ENCODE measurements around the gene TRMT44.
"Not testable (repeated sequence)": the region's sequence is repeated elsewhere in the genome, so short reads cannot be mapped to it uniquely, and the experiment has no call there.

Gene TRMT44

DNA sequence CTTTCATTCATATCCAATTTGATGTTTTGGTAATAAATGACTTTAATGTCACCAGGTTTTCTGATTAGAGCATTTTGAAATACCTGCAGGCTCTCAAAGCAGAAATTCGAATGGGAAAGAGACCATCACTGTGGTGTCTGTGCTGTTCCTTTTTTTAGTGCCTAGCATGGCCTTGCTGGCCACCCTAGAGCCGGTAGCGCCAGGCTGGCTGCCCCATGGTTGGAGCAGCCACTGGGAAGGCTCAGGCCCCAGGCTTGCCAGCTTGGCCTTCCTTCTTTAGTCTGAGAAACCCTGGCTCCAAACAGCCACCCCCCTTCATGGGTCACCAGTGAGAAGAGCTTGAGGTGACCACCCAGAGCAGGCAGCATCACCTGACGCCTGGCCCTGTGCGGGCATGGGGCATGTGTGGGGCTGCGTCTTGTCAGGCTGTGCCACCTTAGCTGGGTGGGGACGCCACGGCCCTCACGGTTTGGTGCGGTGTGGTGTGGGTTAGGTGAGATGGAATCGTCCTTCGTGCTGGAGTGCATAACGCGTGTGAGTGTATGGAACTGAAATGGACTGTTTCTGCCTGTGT lies 30.0 kb downstream of the TRMT44 start:
- DNase-seq = no peak

DNA sequence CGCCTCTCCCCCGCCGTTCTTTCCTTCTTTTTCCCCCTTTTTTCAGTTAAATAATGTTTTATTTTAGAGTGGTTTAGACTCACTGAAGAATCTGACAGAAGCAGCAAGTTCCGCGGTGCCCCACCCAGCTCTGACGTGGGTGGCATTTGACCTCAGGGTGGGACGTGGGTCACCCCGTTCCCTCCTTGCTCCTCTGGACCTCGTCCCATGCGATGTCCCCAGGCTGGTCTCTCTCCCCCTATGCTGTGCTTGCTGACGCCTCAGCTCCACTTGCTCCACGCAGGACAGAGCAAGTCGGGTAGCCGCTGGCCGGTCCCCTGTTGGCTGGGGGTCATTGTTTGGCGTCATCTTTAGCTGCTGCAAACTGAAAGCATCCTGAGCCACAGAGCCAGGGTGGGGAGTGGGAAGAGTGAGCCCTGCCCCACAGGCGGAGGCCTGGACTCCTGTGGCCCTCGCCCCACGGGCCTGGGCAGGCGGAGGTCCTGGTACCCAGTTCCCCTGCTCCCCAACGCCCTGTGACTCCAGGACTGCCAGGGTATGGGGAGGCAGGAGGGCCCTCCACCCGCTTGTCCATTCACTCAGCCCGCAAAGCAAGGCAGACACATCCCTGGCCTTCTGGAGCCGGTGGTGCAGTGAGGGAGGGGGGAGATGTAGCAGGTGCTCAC lies 30.8 kb downstream of the TRMT44 start:
- no peak for DNase-seq

DNA sequence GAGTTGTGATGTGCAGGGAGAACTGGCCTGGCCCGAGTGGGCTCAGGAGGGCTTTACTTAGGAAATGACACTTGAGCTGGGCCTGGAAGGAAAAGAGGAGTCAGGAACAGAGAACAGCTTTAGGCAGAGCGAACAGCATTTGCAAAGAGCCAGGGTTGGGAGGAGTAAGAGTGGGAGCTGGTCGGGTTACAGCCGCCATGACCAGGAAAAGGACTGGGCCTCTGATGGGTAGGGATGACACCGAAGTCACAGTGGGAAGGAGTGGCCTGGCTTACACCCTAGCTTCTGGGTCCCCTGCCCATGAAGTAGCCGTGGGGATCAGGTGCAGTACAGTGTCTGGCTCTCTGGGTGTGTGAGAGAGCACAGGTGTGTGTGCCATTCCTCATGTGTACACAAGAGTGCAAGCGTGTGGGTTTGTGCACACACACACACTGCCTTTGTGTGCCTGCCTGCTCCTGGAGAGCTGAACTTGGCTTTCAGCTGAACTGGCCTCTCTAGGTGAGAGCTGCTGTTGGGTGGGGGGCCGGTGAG lies 31.6 kb downstream of the TRMT44 start:
- DNase-seq = no peak

DNA sequence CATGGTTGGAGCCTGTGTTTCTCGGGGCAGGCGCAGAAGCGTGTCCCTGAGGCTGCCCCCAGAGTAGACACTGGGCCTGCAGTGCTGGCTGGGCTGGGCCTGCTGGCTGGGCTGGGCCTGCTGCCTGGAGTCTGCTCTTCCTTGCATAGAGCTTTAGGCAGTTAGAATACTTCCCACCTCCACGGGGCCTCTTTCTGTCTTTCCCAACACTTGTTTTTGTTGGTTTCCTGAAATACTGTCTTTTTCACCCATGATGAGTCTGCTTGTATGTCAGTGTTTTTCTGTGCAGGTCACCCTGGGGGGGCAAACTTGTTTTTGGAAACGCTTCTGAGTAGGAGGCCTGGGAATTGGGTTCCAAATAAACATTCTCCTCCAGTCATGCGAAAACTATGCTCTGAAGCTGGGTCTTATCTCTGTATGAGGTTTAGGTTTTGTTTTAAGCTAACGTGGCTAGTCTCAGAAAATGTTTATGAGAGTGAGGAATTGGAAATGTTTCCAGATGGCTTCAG lies 32.2 kb downstream of the TRMT44 start:
- DNase-seq = no peak

DNA sequence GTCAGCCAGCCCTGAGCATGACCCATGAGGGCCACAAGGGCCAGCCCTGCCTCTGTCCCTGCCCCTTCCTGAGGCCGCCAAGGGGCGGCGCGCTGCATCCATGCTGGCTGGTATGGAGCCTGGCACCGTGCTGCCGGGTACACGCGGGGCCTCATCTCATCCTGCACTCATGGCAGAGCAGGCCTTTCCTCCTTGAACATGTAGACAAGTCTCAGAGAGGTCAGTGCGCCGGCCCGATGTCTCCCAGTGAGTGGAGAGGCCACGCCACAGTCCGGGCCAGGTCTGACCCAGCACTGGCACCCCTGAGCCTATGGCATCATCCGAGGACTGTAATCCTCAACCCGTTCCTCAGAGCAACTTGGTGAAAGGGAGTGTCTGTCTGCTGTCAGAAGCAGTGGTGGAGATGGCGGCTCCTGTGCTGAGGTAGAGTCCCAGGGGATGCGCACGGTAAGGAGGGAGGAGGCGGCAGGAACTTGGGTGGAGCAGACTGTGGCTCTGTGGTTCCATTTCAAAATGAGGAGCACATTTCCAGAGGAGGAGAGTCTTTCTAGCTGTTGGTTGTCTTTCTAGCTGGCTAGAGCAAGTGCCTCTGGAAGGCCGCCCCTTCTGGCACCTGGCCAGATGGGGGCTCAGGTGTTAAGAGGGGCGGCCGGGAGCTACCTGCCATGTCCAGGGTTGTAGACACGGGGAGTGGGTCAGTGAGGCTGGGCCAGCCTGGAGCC lies 32.8 kb downstream of the TRMT44 start:
- DNase-seq = no peak

DNA sequence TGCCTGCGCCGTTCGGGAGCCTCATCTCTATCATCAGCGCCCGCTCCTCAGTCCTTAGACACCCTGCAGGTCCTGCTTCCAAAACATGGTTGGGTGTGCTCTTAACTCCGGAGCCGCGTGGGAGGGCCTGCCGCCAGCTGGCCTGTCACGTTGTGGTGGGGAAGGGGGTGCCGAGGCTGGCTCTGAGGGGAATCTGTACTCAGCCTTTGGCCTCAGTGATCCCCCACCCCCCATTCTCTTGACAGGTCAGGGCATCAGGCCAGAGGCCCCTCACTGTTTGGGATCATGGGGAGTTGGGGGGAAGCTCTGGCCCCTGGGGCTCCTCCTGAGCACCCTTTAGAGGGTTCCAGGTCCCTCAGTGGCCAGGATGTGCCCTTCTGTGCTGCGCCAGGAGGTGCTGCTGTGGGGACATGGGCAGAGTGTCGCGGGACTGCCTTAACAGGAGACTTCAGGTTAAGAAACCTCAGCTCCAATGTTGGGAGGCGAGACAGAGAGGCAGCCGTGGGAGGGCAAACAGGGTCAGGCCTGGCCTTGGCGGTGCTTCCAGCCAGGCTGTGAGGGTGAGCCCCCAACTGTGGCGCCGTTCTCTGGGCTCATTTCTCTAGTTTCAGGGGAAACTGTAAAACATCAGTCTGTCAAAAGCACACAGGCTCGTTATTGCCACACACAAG lies 33.5 kb downstream of the TRMT44 start:
- DNase-seq = no peak

DNA sequence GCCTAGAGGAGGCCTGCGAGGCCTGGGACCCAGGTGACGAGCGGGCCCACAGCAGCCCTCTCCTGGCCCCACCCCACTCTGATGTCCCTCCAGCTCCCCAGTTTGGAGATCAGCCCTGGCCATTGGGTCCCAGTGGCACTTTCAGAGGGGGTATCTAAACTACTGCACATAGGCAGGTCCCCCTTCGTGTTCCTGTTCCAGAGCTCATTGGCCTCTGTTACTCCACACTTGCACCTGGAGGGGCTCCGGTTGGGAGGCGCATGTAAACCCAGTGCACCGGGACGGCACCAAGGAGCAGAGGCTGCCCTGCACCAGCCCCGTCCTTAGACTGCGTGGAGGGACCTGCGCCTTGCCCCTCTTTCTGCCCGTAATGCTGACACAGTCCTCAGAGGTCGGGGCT lies 34.3 kb downstream of the TRMT44 start:
- DNase-seq = no peak

DNA sequence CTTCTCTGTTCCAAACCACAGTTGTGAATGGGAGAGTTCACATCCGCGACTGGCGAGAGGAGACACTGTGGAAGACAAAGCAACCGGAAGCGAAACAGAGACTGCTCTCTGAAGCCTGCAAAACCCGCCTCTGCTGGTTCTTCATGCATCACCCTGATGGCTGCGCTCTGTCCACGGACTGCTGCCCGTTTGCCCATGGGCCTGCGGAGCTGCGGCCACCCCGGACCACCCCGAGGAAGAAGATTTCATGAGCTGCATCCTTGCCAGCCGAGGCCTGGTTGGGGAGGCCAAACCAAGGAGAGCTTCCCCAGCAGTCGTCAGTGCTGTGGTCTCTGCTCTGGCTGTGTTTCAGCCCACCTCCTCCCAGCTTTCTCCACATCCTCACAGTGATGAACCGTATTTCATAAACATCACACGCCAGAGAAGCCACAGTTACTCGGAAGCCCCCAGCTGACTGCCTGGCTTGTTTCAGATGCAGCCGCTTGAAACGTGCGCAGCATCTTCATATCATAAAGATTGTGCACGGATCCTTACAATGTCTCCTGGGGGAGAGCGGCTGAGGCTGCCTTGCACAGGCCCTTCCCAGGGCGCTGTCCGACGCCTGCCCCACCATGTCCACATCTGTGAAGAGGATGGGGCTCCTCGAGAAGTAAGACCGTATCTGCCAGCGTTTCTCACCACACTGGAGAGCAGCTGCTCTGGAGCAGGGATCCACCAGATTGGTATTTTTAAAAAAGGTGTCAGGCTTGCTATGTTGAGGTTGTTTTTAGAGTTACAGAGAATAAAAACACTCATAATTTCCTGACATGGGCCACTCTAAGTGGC lies 35.4 kb downstream of the TRMT44 start:
- no peak for DNase-seq

DNA sequence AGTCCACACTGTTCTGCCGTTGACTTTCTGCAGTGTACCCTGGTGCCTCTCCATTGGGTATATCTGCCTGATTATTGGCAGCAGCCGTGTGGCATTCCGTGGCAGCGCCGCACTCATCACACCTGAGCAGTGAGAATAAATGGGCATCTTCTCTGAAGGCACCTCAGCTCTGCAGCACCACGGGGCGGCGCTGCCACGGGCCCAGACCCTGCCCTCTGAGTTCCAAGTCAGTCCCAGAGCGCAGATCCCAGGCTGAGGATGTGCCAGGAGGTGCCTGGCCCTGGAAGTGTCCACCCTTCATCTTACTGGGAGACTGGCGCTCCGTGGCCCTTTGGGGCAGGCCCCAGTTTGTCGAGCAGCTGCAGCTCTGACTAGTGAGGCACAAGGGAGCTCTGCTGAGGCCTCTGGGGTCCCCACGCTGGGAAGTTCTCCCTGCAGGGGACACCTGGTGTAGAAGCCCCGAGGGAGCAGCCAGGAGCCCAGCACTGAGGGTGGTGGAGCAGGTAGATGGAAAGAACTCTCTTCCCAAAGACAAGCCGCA lies 36.6 kb downstream of the TRMT44 start:
- no peak for DNase-seq

DNA sequence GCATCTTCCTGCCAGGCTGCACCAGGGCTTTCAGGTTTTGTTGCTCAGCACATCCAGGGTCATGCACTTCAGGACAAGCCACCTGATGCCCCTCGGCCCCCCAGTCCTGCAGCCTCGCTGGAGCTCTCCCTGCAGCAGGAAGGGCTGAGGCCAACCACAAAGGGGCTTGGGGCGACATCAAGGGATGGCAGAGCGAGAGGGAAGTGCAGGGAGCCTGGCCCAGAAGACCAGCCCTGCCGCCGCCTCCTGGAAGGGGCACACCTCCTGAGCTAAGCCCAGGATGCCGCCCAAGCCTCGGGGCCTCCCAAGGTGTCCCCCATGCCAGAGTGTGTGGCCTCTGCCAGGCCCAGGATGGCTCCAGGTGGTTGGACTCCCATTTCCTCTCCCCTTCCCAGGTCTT lies 37.1 kb downstream of the TRMT44 start:
- DNase-seq = no peak

DNA sequence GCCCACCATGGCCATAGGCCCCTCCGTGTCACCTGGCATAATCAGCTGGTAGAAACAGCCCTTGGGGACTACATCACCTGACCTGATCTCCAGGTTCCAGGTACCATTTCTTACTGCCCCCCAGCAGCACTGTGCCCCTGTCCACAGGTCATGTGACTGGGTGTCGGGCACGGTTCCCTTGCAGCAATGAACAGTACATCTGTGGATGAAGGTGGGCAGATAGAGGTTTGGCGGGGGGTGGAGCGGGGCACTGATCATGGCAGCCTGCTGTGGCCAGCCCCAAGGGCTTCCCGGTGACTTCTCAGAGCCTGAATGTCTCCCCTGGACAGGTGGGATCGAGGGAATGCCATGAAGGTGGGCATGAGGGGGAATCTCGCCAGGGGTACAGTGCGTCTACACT lies 37.8 kb downstream of the TRMT44 start:
- DNase-seq = no peak

DNA sequence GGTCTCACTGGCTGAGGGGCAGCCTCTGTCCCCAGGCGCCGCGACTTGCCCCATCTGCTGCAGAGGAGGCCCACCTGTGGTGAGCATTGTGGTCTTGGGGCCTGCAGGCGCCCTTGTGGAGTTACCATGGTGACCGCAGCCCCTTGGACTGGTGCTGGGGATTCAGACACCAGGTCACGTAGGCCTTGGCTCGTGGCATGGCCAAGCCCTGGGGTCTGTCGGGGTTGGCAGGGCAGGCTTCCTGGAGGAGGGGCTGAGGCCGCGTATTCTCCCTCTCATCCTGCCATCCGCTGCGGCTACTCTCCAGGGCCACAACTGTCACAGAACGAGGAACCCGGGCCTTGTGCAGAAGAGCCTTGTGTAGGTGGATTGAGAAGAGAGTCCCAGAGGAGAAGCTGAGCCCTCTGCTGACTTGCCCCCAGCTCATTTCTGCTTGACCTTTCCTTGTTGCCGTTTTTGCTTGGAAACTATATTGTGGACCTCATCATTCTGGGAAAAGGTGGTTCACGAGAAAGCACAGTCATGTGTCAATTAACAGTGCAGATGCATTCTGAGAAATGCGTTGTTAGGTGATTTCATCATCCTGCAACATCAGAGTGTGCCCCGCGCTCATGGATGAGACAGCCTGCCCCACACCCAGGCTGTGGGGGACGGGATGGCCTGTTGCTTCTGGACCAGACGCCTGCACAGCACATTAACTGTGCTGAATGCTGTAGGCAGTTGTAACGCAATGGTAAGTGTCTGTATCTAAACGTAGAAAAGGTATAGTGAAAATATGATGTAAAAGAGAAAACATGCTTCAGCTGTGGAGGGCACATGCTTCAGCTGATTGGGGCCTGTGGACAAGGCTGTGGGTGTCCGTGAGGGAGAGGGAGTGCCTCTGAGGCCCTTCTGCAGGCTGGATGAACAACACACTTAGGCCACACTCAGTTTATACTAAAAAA lies 38.5 kb downstream of the TRMT44 start:
- DNase-seq = no peak

DNA sequence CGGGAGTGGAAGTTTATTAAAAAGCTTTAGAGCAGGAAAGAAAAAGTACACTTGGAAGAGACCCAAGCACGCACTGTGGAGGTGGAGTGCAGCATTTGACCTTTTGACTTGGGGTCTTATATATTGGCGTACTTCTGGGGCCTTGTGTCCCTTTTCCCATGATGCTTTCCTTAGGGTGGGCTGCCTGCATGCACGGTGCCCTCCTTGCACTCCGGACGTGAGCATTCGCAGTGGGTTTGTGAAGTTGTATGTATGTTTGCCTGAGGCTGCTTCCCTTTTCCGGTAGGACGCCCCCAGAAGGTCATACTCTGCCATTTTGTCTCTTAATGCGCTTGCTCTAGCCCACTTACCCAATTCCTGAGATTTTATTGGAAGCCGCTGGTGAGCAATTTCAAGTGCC lies 39.6 kb downstream of the TRMT44 start:
- DNase-seq = no peak

DNA sequence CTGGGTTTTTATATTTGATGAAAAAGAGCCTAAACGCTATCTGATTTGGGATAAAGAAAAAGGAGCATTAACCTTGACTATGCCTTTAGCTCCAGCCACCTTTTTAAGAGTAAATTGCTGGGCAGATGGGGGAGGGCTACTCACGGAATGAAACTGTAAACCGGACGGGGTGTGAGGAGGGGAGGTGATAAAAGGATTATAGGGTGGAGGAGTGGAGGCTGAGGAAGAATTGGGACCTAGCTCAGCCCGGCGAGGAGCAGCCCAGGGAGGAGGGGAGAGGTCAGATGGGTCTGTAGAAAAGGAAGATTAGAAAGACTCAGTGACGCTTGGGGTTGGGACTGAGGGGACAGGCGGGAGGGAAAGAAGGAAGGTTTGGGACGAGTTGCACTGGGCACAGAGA lies 46.1 kb downstream of the TRMT44 start:
- not testable (repeated sequence) for DNase-seq

DNA sequence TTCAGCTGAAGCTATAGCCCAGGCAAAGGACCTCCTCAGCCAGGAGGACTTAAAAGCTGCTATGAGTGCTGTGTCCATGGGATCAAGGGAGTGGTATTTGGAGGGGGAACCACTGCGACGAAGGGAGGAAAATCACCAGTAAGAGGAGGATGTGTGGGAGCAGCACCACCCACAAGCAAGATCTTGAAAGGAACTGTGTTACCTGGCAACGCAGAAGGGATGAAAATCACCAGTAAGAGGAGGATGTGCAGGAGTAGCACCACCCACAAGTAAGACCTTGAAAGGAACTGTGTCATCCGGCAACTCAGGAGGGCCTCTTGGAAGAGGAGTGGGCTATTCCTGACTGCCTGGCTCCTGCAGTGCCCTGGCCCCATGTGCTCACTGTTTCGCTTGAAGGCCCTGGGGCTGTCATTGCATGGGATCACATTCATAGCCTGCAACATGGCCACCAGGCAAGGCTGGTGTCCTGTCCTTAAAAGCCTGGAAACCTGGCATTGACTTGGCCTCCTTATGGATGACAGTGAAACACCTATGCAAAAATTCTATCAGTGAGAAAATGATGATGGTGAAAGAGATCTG lies 48.3 kb downstream of the TRMT44 start:
- no peak for DNase-seq

DNA sequence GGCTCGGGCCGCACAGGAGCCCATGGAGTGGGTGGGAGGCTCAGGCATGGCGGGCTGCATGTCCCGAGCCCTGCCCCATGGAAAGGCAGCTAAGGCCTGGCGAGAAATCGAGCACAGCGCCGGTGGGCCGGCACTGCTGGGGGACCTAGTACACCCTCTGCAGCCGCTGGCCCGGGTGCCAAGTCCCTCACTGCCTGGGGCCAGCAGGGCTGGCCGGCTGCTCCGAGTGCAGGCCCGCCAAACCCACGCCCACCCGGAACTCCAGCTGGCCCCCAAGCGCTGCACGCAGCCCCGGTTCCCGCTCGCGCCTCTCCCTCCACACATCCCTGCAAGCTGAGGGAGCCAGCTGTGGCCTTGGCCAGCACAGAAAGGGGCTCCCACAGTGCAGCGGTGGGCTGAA lies 50.9 kb downstream of the TRMT44 start:
- not testable (repeated sequence) for DNase-seq

DNA sequence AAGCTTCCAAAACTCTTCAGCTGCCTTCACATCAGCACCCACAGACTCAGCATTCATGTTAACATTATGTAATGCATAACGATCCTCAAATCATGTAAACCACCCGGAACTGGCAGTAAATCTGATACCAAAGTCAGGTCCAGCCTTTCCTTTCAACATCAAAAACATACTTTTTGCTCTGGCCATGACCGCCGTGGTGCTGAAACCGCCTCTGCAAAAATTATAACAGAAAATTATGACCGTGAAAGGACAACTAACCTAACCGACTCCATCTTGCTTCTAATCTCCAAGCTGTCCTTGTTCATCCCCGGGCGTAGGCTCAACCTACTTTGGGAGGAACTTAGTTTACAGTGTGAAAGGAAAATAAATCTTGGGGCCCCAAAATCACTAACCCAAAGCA lies 51.6 kb downstream of the TRMT44 start:
- no peak for DNase-seq

DNA sequence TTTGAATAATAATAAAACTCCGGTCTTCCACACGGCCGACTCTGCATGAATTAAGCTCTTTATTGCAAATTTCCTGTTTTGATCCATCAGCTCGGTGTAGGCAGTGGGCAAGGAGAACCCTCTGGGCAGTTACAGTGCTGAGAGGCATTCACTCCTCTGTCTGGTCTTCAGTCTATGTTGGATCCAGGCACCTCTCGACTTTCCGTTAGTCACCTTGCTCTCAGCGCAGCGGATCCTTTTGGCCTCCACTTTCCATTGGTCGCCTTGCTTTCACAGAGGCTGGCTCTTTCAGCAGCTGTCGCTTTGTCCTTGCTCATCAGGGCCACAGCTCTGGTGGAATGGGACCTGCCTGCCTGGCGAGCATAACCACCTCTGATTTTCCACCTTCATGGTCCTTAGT lies 52.9 kb downstream of the TRMT44 start:
- no peak for DNase-seq

DNA sequence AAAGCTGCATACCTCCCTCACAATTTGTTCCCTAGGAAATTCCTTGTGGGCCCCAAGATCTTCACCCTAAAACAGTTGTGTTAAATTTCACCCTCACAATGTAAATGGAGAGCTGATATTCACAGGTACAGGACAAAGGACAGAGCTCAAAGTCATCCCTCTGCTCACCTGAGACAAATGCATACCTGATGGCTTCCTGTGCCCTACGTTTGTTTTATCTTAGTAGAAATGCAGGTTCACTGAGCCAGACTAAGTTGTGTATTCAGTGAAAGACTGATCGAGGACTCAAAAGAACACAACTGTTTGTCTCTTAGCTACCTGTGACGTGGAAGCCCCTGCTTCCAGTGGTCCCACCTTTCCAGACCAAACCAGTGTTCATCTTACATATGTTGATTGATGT lies 53.6 kb downstream of the TRMT44 start:
- no peak for DNase-seq

DNA sequence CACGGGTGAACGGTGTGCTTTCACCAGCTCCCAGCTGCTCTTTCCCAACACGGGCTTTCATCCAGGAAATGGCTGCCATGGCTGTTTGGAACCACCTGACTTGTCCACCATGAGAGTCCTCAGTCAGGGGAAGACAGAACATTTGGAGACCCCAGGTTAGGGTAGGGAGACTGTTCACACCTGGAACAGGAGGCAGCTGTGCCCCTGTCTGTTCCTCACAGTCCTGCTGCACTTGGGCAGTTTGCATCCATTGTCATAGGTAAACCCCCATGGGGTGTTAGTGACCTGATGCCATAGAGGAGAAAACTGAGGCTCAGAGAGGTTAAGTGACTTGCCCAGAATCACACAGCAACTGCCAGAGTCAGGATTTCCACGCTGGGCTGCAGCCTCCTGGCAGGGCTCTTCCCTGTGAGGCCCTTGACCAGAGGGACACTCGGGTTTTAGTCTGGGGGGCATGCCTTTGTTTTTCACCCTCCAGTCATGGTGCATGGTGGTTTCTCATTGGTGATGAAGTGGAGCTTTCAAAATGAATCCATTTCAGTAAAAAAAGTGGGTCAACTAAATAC lies 54.5 kb downstream of the TRMT44 start:
- DNase-seq = no peak
